HG02870 (cell line): ENCODE results near the gene PPAN.

Source experiments
- ATAC-seq: cut with Tn5 transposase; IDR thresholded peaks from one replicate; pipeline ENCODE4 v1.9.1; 2021; ENCODE audit warnings: mild to moderate bottlenecking, moderate library complexity; ENCODE audit not compliant: unreplicated experiment

Gene PPAN

DNA sequence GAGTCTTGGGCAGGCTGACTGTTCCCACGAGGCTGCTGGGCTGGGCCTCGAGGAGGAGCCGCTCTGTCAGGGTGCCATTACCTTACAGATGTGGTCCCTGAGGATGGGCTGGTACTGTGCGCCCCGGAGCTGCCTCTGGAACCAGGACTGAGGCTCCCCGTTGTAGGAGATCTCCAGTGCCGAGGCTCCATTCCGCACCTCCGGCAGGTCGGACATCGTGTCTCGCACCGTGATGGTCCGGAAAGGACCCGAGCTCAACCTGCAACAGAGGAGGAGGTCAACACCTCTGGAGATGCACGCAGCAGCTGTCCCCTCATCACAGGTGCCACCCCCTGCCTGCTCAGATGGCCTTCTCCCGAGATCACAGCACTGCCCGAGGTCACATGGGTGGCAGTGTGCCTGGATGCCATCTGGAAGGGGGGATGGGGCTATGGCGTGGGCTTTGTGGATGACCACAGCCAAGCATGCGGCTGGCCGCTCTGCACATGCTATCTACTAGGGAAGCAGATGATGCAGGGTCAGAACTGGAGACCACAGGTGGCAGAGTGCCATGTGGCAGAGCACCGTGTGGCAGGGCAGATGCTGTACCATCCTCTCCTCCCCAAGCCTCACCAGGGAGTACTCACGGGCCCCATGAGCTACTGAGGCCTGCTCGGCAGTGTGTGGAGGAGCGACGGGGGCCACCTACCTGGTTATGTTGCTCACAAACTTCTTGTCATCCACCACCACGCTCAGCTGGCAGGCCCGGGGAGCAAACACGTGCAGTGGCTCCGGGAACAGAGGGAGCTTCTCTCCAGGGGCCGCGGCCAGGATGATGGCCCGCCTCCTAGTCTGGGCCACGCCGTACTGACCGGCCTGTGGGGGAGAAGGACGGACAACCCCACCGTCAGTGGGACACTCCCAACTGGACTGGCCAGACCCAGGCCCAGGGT, 31.9 kb downstream of the PPAN start:
- no peak for ATAC-seq

DNA sequence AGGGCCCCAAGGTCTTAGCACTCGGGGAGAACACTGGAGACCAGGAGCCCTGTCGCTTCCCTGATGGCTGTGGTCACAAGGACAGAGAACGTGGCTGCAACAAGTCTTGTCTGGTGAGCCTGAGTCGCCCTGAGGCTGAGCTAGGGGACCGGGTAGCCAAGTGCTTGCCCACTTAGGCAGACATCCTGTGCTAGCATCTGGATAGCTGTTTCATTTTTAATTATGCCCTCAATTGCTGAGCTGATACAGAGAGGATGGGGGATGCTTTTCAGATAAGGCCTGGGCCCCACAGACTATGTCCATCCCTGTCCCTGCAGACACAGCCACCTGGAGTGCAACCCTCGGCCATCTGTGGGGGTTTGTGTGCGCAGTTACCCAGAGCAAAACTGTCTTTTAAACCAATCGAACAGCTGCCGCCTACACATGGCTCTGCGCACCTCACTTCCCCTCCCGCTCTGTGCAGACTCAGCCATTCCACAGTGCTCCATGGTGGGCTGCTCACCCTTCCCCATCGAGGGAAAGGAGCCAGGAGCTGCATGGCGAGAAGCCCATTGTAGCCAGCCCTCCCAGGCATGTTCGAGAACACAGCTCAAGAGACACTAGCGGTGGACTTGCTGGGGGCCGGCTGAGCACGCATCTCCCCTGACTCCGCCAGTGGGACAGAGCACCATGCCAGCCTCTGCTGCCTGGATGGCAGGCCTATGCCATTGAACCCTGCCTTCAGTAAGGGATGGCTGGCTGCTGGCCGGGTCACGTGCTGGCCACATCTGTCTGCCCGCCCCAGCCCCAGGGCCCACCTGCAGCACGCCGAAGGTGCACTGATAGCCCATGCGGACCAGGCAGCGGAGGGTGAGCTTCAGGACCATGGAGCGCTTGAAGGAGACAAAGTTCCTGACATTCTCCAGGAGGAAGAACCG, 33.0 kb downstream of the PPAN start:
- ATAC-seq, result no peak

DNA sequence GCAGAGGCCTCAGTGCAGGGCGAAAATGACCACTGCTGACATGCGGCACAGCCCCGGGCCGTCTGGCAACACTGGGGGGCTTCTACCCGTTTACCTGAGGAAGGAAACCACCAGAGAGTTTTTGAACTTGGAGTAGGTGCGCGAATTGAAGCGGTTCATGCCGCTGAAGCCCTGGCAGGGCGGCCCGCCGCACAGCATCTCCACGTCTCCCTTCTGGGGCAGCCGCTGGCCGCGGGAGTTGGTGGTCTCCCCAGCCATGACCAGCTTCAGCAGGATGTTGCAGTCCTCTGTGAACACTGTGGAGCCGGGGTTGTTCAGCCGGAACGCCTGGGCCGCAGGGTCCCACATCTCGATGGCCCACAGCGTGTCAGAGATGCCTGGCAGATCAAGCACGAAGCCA, 33.8 kb downstream of the PPAN start:
- no peak for ATAC-seq

DNA sequence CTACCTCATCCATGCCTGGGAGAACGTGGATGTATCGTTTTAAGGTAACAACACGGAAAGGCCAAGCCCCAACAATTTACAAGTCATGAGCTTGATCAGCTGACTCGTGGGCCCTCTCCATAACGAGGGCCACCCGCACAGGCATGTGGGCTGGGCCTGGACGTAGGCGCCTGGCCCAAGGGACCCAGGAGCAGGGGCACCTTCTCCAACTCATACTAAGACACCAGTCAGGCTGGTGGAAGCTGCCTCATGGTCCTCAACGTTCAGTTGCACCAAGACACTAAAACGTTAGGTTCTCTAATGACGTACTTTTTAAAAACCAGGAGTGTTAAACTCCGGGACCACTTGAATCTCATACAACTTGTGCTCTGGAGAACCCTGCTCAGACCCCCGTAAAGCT, 35.3 kb downstream of the PPAN start:
- no peak for ATAC-seq

DNA sequence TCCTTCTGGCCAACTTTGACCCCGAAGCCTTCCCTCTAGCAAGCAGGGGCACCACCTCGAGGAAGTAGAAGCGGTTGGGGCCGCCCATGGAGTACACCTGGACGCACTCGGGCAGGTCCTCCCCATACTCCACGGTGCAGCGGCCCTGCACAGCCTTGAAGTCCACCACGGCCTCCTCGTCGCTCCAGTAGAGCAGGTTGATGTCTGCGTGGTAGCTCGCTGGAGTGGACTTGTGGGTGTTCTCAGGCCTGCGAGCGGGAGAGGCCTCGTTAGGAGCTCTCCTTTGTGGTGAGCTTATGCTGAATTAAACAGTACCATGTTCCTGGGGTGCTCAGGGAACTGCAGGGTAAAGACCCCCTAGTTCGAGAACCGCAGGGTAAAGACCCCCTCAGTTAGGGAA, 35.8 kb downstream of the PPAN start:
- no peak for ATAC-seq

DNA sequence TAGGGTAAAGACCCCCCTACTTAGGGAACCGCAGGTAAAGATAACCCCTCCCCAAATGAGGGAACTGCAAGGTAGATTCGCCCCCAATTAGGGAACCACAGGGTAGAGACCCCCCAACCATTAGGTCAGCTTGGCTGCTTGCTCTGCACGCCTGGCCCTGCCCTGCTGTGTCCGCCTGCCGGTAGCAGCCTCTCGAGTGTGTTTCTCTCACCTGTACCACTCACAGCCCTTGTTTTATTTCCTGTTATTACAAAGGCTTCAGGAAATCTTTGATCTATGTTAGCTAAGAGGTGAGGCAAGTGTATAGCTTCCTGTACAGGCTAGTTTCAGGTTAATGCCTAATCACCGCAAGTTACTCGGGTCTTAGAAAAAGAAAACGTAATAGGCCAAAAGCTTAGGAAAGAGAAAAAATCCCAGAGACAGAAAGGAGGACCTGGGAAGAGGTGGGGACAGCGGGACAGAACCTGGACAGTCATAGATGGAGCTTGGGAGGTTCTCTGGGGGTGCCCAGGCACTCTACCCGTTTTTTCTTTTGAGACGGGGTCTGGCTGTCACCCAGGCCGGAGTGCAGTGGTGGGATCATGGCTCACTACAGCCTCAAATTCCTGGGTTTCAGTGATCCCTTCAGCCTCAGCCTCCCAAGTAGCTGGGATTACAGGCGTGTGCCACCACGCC, 36.7 kb downstream of the PPAN start:
- no peak for ATAC-seq

DNA sequence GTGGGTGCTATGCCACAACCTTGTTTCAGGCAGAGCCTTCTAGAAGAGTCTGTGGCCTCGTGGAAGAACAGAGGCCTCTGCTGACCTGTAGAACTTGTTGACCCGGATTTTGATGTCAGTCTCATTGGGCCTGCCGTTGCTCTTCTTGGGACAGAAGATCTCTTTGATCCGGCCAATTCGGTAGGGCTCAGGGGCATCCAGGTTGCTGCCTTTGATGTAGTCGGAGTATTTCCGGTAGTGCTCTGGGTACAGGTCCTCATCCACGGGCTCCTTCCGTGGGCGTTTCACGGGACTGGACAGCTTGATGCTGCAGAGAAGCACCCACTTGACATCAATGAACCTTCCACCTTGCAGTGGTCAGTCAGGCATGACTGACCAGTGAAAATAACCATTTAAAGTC, 37.5 kb downstream of the PPAN start:
- no peak for ATAC-seq

DNA sequence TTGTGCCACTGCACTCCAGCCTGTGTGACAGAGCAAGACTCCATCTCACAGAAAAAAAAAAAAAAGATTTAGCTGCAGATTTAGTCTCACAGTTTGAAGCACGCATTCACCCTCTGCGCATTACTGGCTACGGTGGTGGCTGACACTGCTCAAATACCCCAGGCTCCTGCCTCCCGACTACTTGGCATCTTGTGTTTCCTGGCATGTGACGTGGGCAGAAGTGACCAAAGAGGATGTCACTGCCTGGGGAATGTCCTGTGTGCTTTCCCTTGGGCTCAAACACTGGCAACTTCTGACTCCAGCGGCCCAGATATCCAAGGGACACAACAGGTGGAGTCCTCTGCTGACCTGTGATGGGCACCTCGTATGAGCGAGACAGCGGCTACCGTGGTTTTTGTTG, 38.2 kb downstream of the PPAN start:
- ATAC-seq, result no peak

DNA sequence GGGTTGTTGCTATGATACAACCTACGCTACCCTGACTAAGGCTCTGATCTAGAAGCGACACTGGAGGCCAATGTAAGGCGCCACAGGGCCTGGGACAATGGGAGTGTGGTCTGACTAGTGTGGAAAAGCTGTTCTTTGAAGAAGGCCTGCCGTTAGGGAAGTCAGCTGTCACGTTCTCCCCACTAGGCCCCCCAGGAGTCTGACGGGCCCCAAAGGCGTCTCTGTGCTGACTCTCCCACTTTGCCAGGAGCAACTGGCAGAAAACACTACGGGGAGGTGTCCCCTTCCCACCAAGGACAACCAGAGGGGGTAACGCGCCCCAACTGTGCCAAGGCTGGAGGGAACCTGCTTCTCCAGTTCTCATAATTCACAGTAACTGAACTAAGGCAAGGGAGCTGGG, 38.9 kb downstream of the PPAN start:
- no peak for ATAC-seq

DNA sequence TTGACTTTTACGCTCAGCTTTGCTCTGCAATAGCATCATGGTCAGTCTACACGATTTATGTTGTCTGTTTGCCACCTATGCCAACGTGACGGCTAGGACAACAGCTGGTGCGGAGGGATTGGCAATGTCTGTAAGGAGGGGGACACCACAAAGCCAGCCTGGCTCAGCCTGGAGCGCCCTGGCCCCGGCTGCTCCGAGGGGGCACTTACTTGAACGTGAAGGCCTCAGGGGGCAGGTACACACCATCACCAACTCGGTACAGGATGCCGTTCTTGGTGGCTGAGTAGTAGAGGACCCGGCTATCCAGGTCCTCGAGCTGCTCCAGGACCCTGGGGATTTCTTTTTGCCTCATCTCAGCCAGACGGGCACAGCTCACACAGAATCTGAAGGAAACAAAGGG, 40.0 kb downstream of the PPAN start:
- ATAC-seq, result no peak

DNA sequence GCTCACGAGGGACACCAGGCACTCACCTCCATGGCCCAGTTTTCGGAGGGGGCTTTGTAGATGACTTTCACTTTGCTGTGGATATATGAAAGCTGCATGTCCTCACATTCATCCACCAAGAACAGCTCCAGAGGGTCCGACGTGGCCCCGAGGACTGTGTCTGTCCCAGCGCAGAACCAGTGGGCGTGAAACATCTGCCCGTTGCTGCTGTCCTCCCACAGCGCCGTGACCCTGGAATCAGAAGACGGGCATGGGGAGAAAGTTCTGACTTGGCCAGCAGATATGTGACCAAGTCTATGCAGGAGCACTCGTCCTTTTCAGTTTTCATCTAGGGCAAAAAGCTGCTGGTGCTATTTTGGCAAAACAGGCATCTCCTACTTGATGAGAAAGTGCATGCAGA, 43.3 kb downstream of the PPAN start:
- ATAC-seq, result no peak

DNA sequence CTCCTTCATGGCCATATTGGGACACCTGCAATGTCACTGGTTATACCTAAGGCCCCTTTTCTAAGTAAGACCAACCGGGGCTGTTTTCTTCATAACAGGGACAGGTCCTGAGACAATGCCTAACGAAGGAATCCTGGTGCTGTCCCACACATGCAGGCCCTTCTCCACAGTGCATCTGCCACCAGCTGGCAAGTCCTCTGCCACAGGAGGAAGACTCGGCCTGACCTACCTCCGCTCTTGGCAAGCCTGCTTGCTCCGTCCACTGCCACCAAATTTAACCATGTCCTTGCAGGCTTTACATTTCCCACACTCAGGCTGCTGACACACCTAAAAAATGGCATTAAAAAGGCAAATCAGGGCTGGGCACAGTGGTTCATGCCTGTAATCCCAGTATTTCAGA, 45.4 kb downstream of the PPAN start:
- no peak for ATAC-seq

DNA sequence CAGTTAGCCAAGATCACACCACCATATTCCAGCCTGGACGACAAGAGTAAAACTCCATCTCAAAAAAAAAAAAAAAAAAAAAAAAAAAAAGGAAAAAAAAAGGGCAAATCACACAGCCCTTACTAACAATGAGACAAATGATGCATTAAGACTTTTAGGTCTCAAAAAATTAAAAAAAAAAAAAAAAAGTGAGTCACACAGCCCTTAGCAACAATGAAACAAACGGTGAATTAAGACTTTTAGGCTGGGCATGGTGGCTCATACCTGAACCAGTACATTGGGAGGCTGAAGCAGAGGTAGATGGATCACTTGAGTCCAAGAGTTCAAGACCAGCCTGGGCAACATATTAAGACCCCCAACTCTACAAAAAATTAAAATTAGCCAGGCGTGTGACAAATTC, 45.9 kb downstream of the PPAN start:
- no peak for ATAC-seq

DNA sequence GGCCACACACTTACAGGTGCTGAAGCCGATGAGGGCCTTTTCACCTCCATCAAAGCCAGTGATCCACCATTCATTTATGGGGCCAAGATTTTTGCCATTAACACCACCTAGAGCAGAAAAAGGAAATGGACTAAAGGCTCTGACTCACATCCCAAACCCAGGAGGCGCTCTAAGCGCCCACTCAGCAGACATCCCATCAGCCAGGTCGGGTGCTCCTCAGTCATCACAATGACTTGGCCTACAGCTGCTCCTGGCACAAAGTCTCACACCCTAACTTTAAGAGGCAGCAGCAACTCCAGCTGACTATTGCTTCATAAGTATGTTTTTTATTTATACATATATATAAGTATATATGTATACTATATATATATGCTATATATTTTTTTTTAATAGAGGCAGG, 49.7 kb downstream of the PPAN start:
- ATAC-seq, result no peak

DNA sequence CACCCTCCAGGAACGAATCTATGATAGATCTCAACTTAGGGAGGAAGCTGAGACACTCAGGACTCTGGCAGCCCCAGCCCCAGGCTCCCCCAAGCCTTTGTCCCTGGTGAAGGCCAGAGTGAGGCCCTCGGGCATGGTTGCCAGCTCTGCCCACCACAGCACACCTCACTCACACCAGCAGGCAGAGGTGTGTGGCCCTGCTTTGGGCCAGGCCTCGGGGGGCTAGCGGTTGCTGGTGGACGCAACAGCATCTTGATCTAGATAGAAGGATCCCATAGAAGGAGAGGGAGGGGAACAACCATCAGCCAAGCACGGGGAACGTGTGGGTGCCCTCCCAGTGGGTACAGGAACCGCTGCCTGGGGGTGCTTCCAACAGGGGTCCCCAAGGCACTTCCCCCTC, 51.9 kb downstream of the PPAN start:
- no peak for ATAC-seq

DNA sequence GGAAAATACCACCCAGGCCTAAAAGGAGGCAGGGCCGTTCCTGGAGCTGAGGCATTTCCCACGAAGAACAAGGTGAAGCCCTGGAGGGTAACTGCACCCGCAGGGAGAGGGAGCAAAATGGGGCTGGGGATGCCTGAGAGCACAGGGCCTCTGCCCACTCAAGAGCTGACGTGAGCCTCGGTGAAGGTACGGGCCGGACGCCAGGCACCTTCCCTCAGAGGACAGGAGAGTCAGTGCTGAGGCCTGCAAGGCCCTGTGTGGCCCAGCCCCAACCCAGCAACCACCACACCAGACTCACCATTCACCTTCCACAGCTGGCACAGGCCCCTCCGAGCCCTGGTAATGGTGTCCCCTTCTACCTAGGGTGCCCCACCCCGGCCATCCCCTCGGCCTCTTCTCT, 52.3 kb downstream of the PPAN start:
- no peak for ATAC-seq

DNA sequence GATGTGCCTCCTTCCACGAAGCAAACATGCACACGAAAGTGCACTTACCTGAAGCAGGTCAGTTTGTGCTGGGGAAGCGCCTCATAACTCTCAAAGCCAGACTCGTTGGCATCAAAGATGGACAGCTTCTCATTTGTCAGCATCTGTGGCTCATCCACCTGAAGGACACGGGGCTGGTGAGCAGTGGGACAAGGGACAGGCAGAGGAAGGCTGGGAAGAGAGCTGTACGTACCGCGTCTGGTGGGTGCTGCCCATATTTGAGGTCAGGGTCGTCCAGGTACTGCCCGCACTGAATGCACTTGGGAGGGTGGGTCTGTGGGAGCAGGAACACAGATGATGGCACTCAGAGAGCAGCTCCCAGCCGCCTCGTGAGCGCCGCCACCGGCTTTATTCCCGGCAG, 53.4 kb downstream of the PPAN start:
- no peak for ATAC-seq
